ENCODE results near the gene TMEM170B. TPM values are rescaled to one million over a fixed set of nuclear protein-coding genes. Genes with fewer than 3 reads are reported as not detected.

TMEM170B gene
- total RNA-seq, 1 donor from 2014 or later, result 4.0 TPM

DNA sequence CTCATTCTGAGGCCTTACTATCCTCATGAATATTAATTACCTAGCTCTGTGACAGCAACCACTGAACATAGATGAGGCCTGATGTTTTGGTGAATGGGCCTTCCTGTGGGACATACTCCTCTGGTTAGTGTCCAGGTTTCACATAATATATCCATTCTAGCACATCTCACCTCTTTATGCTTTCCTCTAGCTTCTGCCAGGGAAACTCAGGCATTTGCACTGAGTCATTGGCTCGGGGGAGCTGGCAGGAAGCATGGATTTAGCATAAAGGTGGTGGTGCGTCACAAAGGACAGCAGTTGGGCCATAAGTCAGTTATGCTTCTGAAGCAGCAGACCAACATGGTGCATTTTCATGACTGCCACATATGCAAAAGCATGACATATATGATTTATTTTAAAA lies 37.5 kb upstream of the TMEM170B start:
- H3K4me1 Mint-ChIP-seq (ENCODE audit: unreplicated experiment), result peaks cover 10% of the 10 kb centered on the region
- DNase-seq (ENCODE audit: extremely low spot score, unreplicated experiment), result no peak

DNA sequence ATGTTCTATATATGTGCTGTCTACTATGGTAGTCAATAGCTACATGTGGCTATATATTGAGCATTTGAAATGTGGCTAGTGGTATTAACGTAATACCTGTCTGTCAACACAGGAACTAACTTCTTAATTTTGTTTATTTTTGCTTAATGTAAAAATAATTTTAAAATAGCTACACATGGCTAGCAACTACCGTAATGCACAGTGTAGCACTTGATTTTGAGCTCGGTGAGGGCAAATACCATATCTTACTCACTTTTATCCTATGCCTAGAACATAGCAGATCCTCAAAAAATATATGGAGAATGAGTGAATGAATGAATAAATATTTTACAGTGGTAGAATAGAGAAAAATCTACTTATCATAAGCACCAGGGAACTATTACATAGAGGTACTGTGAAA lies 28.1 kb upstream of the TMEM170B start:
- Mint-ChIP-seq H3K4me1 (ENCODE audit: unreplicated experiment) (no peaks in the 10 kb centered on the region), H3K9me3 (peaks cover 5% of the 10 kb centered on the region), H3K4me3 (no peak overlapping the region), H3K27me3 (peaks cover 2% of the 10 kb centered on the region), H3K27ac (no peak overlapping the region), H3K36me3 (no peaks in the 10 kb centered on the region)
- no peak for DNase-seq (ENCODE audit: extremely low spot score, unreplicated experiment)
- TF ChIP-seq, protein P1, sequence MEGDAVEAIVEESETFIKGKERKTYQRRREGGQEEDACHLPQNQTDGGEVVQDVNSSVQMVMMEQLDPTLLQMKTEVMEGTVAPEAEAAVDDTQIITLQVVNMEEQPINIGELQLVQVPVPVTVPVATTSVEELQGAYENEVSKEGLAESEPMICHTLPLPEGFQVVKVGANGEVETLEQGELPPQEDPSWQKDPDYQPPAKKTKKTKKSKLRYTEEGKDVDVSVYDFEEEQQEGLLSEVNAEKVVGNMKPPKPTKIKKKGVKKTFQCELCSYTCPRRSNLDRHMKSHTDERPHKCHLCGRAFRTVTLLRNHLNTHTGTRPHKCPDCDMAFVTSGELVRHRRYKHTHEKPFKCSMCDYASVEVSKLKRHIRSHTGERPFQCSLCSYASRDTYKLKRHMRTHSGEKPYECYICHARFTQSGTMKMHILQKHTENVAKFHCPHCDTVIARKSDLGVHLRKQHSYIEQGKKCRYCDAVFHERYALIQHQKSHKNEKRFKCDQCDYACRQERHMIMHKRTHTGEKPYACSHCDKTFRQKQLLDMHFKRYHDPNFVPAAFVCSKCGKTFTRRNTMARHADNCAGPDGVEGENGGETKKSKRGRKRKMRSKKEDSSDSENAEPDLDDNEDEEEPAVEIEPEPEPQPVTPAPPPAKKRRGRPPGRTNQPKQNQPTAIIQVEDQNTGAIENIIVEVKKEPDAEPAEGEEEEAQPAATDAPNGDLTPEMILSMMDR (conservative IDR thresholded peaks at IDR 0.05), result no peak

More for the DNA sequence above, 37.5 kb upstream of the TMEM170B start:
- Mint-ChIP-seq H3K27me3 (no peaks in the 10 kb centered on the region), H3K9me3 (no peaks in the 10 kb centered on the region), H3K36me3 (no peaks in the 10 kb centered on the region), H3K27ac (no peak overlapping the region), H3K4me3 (no peak overlapping the region)
- TF ChIP-seq, protein P1 (conservative IDR thresholded peaks at IDR 0.05), result no peak

DNA sequence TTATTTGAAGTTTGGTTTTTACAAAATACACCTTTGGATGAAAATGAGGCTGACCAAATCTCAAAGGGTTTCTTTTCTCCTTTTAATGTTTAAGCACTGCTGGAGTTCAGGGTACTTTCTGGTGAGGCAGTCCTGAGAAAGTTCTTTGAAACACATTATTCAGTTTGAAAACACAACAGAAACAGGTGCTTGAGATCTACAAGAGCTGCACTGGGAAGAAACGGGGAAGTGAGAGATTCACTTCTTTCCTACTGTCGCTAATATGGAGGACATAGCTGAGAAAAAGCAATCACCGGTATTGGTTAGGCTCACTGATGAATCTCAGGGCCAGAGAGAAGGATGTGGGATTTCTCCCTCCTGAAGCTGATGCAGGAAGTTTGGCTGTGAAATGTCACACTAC lies 22.9 kb upstream of the TMEM170B start:
- Mint-ChIP-seq H3K4me3 (no peak overlapping the region), H3K4me1 (ENCODE audit: unreplicated experiment) (no peaks in the 10 kb centered on the region), H3K27me3 (peaks cover 2% of the 10 kb centered on the region), H3K27ac (no peak overlapping the region), H3K36me3 (no peaks in the 10 kb centered on the region), H3K9me3 (peaks cover 10% of the 10 kb centered on the region)
- TF ChIP-seq, protein P1 (conservative IDR thresholded peaks at IDR 0.05), result no peak
- DNase-seq (ENCODE audit: extremely low spot score, unreplicated experiment), result no peak

DNA sequence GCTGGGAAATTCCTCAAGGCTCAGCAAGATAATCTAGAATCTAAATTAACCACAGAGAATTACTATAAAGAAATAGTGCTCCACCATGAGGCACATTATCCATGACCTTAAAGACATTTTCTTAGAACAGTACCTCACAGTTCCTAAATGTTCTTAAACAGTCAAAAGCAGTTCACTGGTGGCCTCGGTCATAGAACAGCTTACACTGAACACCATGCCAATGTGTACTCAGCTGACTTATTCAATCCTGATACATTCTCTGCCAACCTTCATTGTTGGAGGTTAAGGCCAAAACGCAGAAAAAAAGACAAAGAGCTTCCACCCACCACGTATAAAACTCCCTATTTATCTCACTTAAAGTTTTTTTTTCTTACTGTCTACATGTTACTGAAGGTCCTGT lies 21.8 kb upstream of the TMEM170B start:
- Mint-ChIP-seq H3K4me3 (no peak overlapping the region), H3K9me3 (peaks cover 7% of the 10 kb centered on the region), H3K27ac (no peak overlapping the region), H3K4me1 (ENCODE audit: unreplicated experiment) (no peaks in the 10 kb centered on the region), H3K27me3 (peaks cover 2% of the 10 kb centered on the region), H3K36me3 (no peaks in the 10 kb centered on the region)
- no peak for DNase-seq (ENCODE audit: extremely low spot score, unreplicated experiment)
- TF ChIP-seq, protein P1 (conservative IDR thresholded peaks at IDR 0.05), result no peak

DNA sequence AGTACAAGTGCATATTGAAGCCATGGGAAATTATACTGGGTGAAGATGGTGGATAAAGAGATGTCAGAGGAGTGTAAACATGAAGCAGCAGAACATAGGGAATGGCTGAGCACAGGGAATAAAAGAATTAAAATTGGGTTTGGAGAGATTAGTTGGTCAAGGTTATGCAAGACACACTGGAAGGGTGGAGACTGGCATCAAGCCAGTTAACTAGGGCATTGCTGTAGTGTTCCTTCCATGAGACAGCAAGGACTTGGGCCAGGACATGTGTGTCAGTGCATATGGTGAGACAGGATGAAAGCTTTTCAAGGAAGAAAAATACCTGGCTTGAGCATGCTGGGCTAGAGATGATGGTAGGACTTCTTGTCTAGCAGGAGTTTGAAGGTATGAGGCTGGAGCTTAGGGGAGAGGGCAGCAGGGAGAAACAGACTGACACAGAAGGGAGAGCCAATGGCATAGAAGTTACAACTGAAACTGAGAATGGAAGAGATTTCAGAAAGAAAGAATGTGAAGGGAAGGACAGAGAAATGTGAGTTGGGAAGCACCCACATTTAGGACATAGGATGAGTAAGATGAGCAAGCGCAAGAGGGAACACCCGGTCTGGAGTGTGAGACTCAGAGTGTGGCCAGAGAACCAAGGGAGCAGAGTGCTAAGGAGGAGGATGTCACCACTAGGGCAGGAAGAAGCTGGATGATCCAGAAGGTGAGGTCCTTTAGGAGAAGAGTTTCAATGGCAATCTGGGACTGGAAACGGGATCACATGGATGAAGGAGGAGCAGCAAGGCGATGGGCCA lies 14.5 kb upstream of the TMEM170B start:
- Mint-ChIP-seq H3K27me3 (peaks cover 3% of the 10 kb centered on the region), H3K4me3 (no peak overlapping the region), H3K27ac (no peak overlapping the region), H3K36me3 (no peaks in the 10 kb centered on the region), H3K4me1 (ENCODE audit: unreplicated experiment) (no peaks in the 10 kb centered on the region), H3K9me3 (peaks cover 5% of the 10 kb centered on the region)
- DNase-seq (ENCODE audit: extremely low spot score, unreplicated experiment), result no peak
- TF ChIP-seq, protein P1 (conservative IDR thresholded peaks at IDR 0.05), result no peak
